GM12891 (cell line): ENCODE results near the gene SEPTIN7.

ENCODE experiments used
- POLR2A ChIP-seq: IDR thresholded peaks from 2 replicates; pipeline ENCODE4 v1.6.1; 2011; ENCODE audit warnings: low read depth, low read length, control low read depth
- POLR2AphosphoS5 ChIP-seq: IDR thresholded peaks from 2 replicates; pipeline ENCODE4 v1.6.1; 2011; ENCODE audit warnings: low read depth, low read length, control low read depth
- TAF1 ChIP-seq: IDR thresholded peaks from 2 replicates; pipeline ENCODE4 v1.6.1; 2011; ENCODE audit warnings: low read depth, low read length, control low read depth

DNA sequence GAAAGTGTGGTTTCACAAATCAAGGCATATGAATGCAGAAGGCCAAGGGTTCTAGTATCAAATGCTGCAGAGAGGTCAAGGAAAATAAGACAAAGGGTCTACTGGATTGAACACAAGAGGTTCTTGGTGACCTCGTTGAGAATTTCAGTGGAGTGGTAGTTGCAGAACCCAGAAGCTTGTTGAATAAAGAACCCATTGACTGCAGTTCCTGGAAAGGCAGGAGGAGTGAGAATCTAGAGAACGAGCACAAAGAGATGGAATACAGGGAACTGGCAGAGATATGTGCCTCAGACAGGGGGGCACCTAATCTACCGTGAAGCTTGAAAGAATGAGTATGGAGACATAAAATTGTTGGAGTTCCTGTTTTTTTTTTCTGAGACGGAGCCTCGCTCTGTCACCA is 3.5 kb upstream of the SEPTIN7 start:
- TF ChIP-seq POLR2A (no peak), TAF1 (no peak), POLR2AphosphoS5 (no peak)
